ENCODE measurements around the gene MAP1LC3B2. TPM values are rescaled to one million over a fixed set of nuclear protein-coding genes. Genes with fewer than 3 reads are reported as not detected.
A peak's percentile ranks its signal among the peaks of the same experiment; 100 is the strongest.

The MAP1LC3B2 gene
- total RNA-seq, 4 donors from 2014 or later: 0.76 TPM; not detected in 2

DNA sequence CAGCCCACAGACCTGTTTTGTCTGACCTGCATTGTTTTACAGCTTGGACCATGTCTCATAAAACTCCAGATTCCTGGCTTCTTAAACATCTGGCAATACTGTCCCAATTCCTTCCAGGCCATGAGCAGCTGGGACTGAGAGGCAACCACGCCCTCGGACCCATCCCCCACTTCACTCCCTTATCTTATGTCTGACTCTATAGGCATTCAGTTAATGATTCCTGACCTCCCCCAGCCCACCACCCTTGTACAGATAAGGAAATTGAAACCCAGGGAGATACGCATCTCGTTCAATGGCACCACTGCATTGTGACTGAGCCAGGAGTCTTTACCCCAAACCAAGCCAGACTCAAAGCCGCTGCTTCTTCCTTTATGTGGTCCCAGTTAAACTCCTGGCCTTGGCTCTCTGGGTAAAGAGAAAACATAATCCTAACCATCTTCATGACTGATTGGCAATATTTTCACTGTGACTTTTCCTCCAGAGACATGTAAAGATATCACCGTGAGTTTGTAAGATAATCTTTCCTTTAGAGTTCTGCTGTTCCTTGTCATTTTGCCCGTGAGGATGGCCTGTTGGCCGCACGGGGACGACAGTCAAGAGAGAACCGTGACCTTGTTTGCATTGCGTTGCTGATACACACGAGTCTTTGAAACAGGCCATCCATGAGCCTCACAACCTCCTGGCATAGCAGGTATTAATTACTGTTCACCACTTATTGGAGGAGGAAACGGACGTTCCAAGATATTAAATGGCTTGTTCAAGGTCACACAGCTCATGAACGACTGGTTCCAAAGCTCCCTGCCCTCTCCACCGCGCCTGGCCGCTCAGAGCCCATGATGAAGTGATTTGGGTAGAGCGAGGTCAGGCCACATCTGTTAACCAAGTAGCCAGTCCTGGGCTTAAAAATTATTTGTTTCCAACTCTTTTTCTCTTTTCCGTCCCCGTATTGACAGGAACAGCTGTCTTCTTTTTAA is 39.4 kb downstream of the MAP1LC3B2 start:
- 78% methylated on average over 22 of the region's 22 CpGs for WGBS, 2 donors
- H3K9me3 ChIP-seq: no peaks in the 10 kb centered on the region
- no peaks in the 10 kb centered on the region for H3K36me3 ChIP-seq
- TF ChIP-seq POLR2A (IDR thresholded peaks at IDR 0.05): no peak
- TF ChIP-seq, protein P1, sequence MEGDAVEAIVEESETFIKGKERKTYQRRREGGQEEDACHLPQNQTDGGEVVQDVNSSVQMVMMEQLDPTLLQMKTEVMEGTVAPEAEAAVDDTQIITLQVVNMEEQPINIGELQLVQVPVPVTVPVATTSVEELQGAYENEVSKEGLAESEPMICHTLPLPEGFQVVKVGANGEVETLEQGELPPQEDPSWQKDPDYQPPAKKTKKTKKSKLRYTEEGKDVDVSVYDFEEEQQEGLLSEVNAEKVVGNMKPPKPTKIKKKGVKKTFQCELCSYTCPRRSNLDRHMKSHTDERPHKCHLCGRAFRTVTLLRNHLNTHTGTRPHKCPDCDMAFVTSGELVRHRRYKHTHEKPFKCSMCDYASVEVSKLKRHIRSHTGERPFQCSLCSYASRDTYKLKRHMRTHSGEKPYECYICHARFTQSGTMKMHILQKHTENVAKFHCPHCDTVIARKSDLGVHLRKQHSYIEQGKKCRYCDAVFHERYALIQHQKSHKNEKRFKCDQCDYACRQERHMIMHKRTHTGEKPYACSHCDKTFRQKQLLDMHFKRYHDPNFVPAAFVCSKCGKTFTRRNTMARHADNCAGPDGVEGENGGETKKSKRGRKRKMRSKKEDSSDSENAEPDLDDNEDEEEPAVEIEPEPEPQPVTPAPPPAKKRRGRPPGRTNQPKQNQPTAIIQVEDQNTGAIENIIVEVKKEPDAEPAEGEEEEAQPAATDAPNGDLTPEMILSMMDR (IDR thresholded peaks at IDR 0.05): no peak
- peak overlapping the region in 2 of 4 donors; percentile 29 to 58 for H3K4me3 ChIP-seq
- H3K4me1 ChIP-seq: peaks cover 27 to 62% (median 36%) of the 10 kb centered on the region in 3 donors
- peak overlapping the region; percentile 50 to 86 (median 76) for H3K27ac ChIP-seq
- no peak for DNase-seq
- H3K27me3 ChIP-seq: no peaks in the 10 kb centered on the region
- intact Hi-C loops (cut with DNase I): loop anchor here (10.0 kb wide), 1 partner anchor 324 kb away; the partner anchor contains the start of gene MED13L

DNA sequence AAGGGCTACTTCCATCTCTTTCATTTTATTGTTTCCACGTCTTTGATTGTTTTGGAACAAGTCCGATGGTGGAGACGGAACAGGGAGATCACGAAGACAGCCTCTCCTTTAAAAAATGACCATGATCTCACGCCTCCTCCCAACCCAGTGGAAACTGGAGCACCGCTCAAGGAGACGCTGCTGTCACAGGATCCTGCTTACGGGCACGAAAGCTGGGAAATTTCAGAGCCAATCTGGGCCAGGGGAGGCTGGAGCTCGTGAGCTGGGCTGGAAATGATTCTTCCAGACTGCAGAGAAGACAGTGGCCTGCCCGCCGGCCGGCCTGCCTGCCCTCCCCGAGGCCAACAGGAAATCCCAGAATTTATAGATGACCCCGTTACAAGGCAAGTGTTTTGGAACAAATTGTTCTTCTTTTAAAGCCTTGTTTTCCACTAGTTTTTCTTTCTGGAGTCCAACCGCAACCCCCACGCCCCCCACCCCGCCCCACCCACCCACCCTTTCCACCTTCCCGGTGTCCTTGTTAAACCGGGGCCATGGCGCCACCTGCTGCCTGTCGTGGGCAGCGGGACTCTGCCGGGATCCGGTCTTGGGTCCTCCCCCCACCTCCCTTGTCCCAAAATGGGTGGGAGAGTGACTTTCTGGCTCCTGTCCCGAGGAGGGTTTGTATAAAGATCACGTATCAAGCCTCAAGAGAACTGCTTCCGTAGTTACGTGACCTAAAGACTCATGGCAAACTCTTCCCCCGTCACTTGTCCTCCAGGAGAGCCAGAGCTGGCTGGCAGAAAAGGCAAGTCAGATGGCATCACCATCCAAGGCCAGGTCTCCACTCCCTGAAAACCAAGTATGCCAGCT is 40.3 kb downstream of the MAP1LC3B2 start:
- H3K4me3 ChIP-seq: peak overlapping the region in 3 of 4 donors; percentile 27 to 58 (median 29)
- peak; percentile 10 for DNase-seq
- H3K4me1 ChIP-seq: peaks cover 27 to 63% (median 34%) of the 10 kb centered on the region in 3 donors
- H3K9me3 ChIP-seq: no peaks in the 10 kb centered on the region
- intact Hi-C loops (cut with DNase I): loop anchor here (5.0 to 10.0 kb wide), 3 partner anchors 325 to 602 kb away; partner anchors contain the start of gene MED13L
- H3K36me3 ChIP-seq: no peaks in the 10 kb centered on the region
- WGBS, 2 donors: 15 to 19% methylated on average over 12 to 19 of the region's 30 CpGs
- TF ChIP-seq, protein P1 (IDR thresholded peaks at IDR 0.05): peak; percentile 34 to 70 (median 56)
- no peak for TF ChIP-seq POLR2A (IDR thresholded peaks at IDR 0.05)
- peak overlapping the region; percentile 50 to 86 (median 76) for H3K27ac ChIP-seq
- no peaks in the 10 kb centered on the region for H3K27me3 ChIP-seq

GRCh38 chr12:116600959-116601918 is 42.1 kb downstream of the MAP1LC3B2 start:
- no peak for DNase-seq
- intact Hi-C loops (cut with DNase I): loop anchor here (5.0 to 10.0 kb wide), 2 partner anchors 456 to 604 kb away; no protein-coding TSS in a partner anchor
- Histone ChIP-seq H3K4me1 (peaks cover 27 to 65% (median 31%) of the 10 kb centered on the region in 3 donors), H3K27me3 (no peaks in the 10 kb centered on the region), H3K9me3 (no peaks in the 10 kb centered on the region), H3K4me3 (no peak overlapping the region), H3K36me3 (no peaks in the 10 kb centered on the region), H3K27ac (peak overlapping the region in 3 of 4 donors; percentile 30 to 67 (median 41))
- TF ChIP-seq, protein P1 (IDR thresholded peaks at IDR 0.05): peak in 1 of 6 experiments; percentile 6
- TF ChIP-seq POLR2A (IDR thresholded peaks at IDR 0.05): no peak
- WGBS, 2 donors: 58 to 75% methylated on average over 5 of the region's 5 CpGs

- WGBS, 2 donors: 49 to 69% methylated on average over 6 to 7 of the region's 7 CpGs
- H3K9me3 ChIP-seq: no peaks in the 10 kb centered on the region
- peak overlapping the region in 2 of 4 donors; percentile 16 to 30 for H3K27ac ChIP-seq
- H3K36me3 ChIP-seq: no peaks in the 10 kb centered on the region
- no peaks in the 10 kb centered on the region for H3K27me3 ChIP-seq
- DNase-seq: no peak
- intact Hi-C loops (cut with DNase I): loop anchor here (5.0 to 10.0 kb wide), 2 partner anchors 457 to 605 kb away; no protein-coding TSS in a partner anchor
- no peak for TF ChIP-seq POLR2A (IDR thresholded peaks at IDR 0.05)
- TF ChIP-seq, protein P1 (IDR thresholded peaks at IDR 0.05): no peak
- H3K4me1 ChIP-seq: peaks cover 27 to 69% (median 31%) of the 10 kb centered on the region in 3 donors
- H3K4me3 ChIP-seq: no peak overlapping the region
Observed at GRCh38 chr12:116601933-116602810, 43.0 kb downstream of the MAP1LC3B2 start.

Measured in esophagus squamous epithelium (tissue), 5 donors.